SIG-M5 treated with dmso at 0.1 percent for 504 hours (cell line): ENCODE measurements around the gene OR5B21.

ENCODE experiments used
- DNase-seq: peaks from one replicate; lab custom pipeline; 2025; ENCODE audit not compliant: unreplicated experiment; lab: John Stamatoyannopoulos, UW

Gene OR5B21

DNA sequence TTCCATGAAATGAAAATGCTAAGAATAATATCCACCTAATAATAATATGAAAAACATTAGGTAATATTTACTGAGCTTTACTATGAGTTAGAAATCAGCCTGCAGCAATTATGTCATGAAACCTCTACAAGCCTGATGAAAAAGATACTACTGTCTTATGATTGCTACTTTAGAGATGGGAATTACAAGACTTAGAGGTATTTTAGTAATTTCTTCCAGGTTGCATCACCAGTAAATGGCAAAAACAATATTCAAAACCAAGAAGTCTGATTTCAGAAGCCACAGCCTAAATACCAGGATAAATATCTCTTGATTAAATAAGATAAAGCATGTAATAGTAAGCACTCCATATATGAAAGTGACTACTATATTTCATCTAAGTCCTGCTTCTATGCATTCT lies 13.8 kb downstream of the OR5B21 start:
- no peak for DNase-seq

- DNase-seq, result no peak
Observed at GRCh38 chr11:58493676-58494075, 14.2 kb downstream of the OR5B21 start.

DNA sequence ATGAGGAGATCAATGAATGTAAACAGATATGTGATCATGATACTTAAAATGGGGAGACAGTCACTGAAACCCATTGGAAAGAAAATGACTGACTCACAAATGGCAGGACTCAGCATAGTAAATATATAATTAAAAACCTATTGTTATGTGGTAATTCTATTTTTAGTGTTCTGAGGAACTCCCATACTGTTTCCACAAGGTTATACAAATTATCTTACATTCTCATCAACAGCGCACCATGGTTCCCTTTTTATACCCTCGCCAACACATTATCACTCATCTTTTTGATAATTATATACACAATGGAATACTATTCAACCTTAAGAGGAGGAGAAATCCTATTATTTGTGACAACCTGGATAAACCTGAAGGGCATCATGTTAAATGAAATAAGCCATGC lies 17.1 kb downstream of the OR5B21 start:
- DNase-seq, result no peak

DNA sequence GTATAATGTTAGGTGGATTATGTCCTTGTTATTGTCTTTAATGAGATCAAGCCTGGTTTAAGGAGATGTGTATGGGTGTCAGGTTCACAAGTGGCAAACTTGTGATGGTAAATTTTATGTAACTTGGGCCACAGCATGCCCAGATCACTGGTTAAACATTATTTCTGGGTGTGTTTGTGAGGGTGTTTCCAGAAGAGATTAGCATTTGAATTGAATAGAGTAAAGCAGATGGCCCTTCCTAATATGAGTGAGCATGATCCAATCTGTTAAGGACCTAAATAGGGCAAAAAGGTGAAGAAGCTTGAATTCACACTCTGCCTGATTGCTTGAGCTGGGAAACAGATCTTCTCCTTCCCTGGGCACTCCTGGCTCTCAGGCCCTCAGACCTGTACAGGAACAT lies 20.7 kb downstream of the OR5B21 start:
- DNase-seq, result no peak

DNA sequence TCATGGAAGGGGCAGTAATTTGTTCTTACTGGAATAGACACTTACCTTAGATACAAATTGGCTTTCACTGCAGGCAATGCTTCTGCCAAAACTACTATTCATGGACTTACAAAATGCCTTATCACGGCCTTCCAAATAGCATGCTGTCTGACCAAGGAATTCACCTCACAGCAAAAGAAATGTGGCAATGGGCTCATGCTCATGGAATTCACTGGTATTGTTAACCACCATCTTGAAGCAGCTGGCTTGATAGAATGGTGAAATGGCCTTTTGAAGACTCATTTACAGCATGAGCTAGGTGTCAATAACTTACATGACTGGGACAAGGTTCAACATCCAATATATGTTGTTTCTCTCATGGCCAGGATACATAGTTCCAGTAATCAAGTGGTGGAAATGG lies 21.9 kb downstream of the OR5B21 start:
- no peak for DNase-seq

DNA sequence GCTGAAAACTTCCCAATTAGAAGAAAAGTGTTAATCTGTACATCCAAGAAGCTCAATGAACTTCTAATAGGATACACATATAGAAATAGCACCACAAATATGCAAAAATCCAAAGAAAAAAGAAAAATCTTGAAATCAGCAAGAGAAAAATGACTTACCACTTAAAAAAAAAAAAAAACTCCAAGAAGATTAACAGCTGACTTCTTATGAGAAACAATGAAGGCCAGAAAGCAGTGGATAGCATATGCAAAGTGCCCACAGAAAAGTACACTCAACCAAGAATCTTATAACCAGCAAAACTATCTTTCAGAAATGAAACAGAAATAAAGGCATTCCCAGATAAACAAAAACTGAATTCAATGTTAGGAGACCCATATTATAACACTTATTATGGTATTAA lies 36.0 kb downstream of the OR5B21 start:
- no peak for DNase-seq

GRCh38 chr11:58466293-58466692 lies 41.6 kb downstream of the OR5B21 start:
- no peak for DNase-seq

DNA sequence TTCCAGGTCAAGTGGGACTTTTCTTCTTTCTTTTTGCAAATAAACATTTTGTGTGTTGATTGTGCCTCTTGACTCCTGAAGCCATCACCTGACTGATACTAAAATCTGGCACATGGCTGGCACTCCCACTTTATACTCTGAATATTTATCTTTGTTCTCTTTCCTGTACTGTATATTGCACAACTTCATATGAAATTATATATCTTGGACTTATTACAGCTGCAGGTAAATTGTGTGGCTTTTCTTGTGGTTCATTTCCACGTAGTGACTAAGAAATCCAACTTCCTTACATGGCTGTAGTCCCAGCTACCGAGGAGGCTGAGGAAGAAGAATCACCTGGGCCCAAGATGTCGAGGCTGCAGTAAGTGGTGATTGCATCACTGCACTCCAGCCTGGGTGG lies 42.2 kb downstream of the OR5B21 start:
- DNase-seq, result no peak
